Endothelial cell (in vitro differentiated cells): ENCODE measurements around the gene TOGARAM1. TPM values are rescaled to one million over a fixed set of nuclear protein-coding genes. Genes with fewer than 3 reads are reported as not detected.

ENCODE experiments used
- DNase-seq: peaks from one replicate; pipeline ENCODE4 v3.0.0; 2021; ENCODE audit warnings: low spot score
- H3K27ac Mint-ChIP-seq: one replicate; pipeline ENCODE4 v1.8.0; 2021; ENCODE audit warnings: mixed read lengths, inconsistent platforms; ENCODE audit not compliant: unreplicated experiment
- H3K27me3 Mint-ChIP-seq: one replicate; pipeline ENCODE4 v1.8.0; 2021; ENCODE audit warnings: mild to moderate bottlenecking, moderate library complexity, mixed read lengths, inconsistent platforms; ENCODE audit not compliant: unreplicated experiment
- H3K36me3 Mint-ChIP-seq: one replicate; pipeline ENCODE4 v1.8.0; 2021; ENCODE audit warnings: mild to moderate bottlenecking, low read depth, mixed read lengths, inconsistent platforms; ENCODE audit not compliant: unreplicated experiment
- H3K4me1 Mint-ChIP-seq: one replicate; pipeline ENCODE4 v1.8.0; 2021; ENCODE audit warnings: mild to moderate bottlenecking, mixed read lengths, inconsistent platforms; ENCODE audit not compliant: unreplicated experiment
- H3K4me3 Mint-ChIP-seq: one replicate; pipeline ENCODE4 v1.8.0; 2021; ENCODE audit warnings: mild to moderate bottlenecking, mixed read lengths, inconsistent platforms; ENCODE audit not compliant: unreplicated experiment
- H3K9me3 Mint-ChIP-seq: one replicate; pipeline ENCODE4 v1.8.0; 2021; ENCODE audit warnings: mixed read lengths, inconsistent platforms; ENCODE audit not compliant: unreplicated experiment
- CTCF ChIP-seq: fragments of 200-600 bp; sonication (generic); IDR thresholded peaks from one replicate; pipeline ENCODE4 v1.5.0; 2021; ENCODE audit warnings: antibody characterized with exemption; ENCODE audit not compliant: unreplicated experiment
- total RNA-seq: library from RNA; stranded (reverse); fragmentation: NEBNext Ultra II Directional; extraction: Animal tissue kit (Norgen Biotek cat#: 25700); gene quantifications from one replicate; pipeline ENCODE4 v1.2.1, GENCODE V29; 2021; ENCODE audit not compliant: unreplicated experiment

The TOGARAM1 gene
- total RNA-seq, 1 donor from 2014 or later: 17.1 TPM

GRCh38 chr14:45066667-45067066, 104.7 kb downstream of the TOGARAM1 start:
- DNase-seq: no peak
- no peak overlapping the region for H3K27ac Mint-ChIP-seq
- H3K4me3 Mint-ChIP-seq: no peak overlapping the region
- peaks cover 7% of the 10 kb centered on the region for H3K36me3 Mint-ChIP-seq
- H3K9me3 Mint-ChIP-seq: no peaks in the 10 kb centered on the region
- no peaks in the 10 kb centered on the region for H3K4me1 Mint-ChIP-seq
- TF ChIP-seq CTCF: no peak
- H3K27me3 Mint-ChIP-seq: peaks cover 1% of the 10 kb centered on the region

GRCh38 chr14:45068396-45068795, 106.4 kb downstream of the TOGARAM1 start:
- TF ChIP-seq CTCF: no peak
- Mint-ChIP-seq H3K4me1 (no peaks in the 10 kb centered on the region), H3K9me3 (no peaks in the 10 kb centered on the region)

GRCh38 chr14:45070215-45070614, 108.2 kb downstream of the TOGARAM1 start:
- H3K27me3 Mint-ChIP-seq: no peaks in the 10 kb centered on the region
- H3K4me1 Mint-ChIP-seq: no peaks in the 10 kb centered on the region
- H3K4me3 Mint-ChIP-seq: no peak overlapping the region
- no peak overlapping the region for H3K27ac Mint-ChIP-seq
- no peak for TF ChIP-seq CTCF
- H3K9me3 Mint-ChIP-seq: no peaks in the 10 kb centered on the region
- no peak for DNase-seq
- no peaks in the 10 kb centered on the region for H3K36me3 Mint-ChIP-seq

More at GRCh38 chr14:45068396-45068795, 106.4 kb downstream of the TOGARAM1 start:
- Mint-ChIP-seq H3K27ac (no peak overlapping the region), H3K4me3 (no peak overlapping the region), H3K27me3 (peaks cover 1% of the 10 kb centered on the region), H3K36me3 (peaks cover 7% of the 10 kb centered on the region)
- no peak for DNase-seq

- Mint-ChIP-seq H3K4me3 (no peak overlapping the region), H3K9me3 (no peaks in the 10 kb centered on the region)
- TF ChIP-seq CTCF: no peak
These were observed 110.1 kb downstream of the TOGARAM1 start for GRCh38 chr14:45072126-45072525.

GRCh38 chr14:45073231-45073879, 111.4 kb downstream of the TOGARAM1 start:
- no peaks in the 10 kb centered on the region for H3K4me1 Mint-ChIP-seq

More at GRCh38 chr14:45072126-45072525, 110.1 kb downstream of the TOGARAM1 start:
- no peak overlapping the region for H3K27ac Mint-ChIP-seq
- no peaks in the 10 kb centered on the region for H3K36me3 Mint-ChIP-seq
- H3K27me3 Mint-ChIP-seq: no peaks in the 10 kb centered on the region
- no peak for DNase-seq
- no peaks in the 10 kb centered on the region for H3K4me1 Mint-ChIP-seq

More at GRCh38 chr14:45073231-45073879, 111.4 kb downstream of the TOGARAM1 start:
- H3K9me3 Mint-ChIP-seq: no peaks in the 10 kb centered on the region
- H3K4me3 Mint-ChIP-seq: no peak overlapping the region
- no peaks in the 10 kb centered on the region for H3K36me3 Mint-ChIP-seq
- no peak for TF ChIP-seq CTCF
- H3K27me3 Mint-ChIP-seq: no peaks in the 10 kb centered on the region
- no peak for DNase-seq
- no peak overlapping the region for H3K27ac Mint-ChIP-seq
